Colonic mucosa (tissue), 4 donors: Measurements from ENCODE around the gene SETBP1. TPM values are rescaled to one million over a fixed set of nuclear protein-coding genes. Genes with fewer than 3 reads are reported as not detected.

Experiments
- DNase-seq: peaks from one replicate; pipeline ENCODE4 v3.0.0-alpha.2; 2020
- H3K27ac ChIP-seq: fragments of 200-600 bp; one replicate; pipeline ENCODE4 v1.8.0; 2021
- H3K27me3 ChIP-seq: fragments of 200-600 bp; one replicate; pipeline ENCODE4 v1.8.0; 2021
- H3K36me3 ChIP-seq: fragments of 200-600 bp; one replicate; pipeline ENCODE4 v1.8.0; 2021
- H3K4me1 ChIP-seq: fragments of 200-600 bp; one replicate; pipeline ENCODE4 v1.8.0; 2021; ENCODE audit warnings: mild to moderate bottlenecking
- H3K4me3 ChIP-seq: fragments of 200-600 bp; one replicate; pipeline ENCODE4 v1.8.0; 2021
- H3K9ac ChIP-seq, 2 donors: one replicate each; pipeline ENCODE4 v1.7.0; 2013; ENCODE audit warnings: control low read depth in 2 of 2, low read depth in 2 of 2, low read length in 2 of 2
- H3K9me3 ChIP-seq: fragments of 200-600 bp; one replicate; pipeline ENCODE4 v1.8.0; 2021
- CTCF ChIP-seq: fragments of 200-600 bp; IDR thresholded peaks from one replicate; pipeline ENCODE4 v1.8.0; 2022; ENCODE audit warnings: antibody characterized with exemption, mild to moderate bottlenecking
- intact Hi-C: fragments of 100-400 bp; cut with DNase I; formaldehyde crosslinking; loops from one replicate; pipeline ENCODE4 v1.14.1; 2022
- total RNA-seq, 2 donors: library from RNA; stranded (reverse); fragmentation: NEBNext Ultra II Directional in 1 of 2; extraction: Animal tissue kit (Norgen Biotek cat#: 25700) in 1 of 2; gene quantifications; one replicate each; pipeline ENCODE4 v1.2.1, GENCODE V29; 2021
- donor health status: healthy.
- donor health status: DM: no; HTN: no; CAD: no.
- donor health status: DM: no; HTN: no; CAD: no.

The SETBP1 gene
- total RNA-seq, 2 donors from 2014 or later, result 9.6 to 11.8 TPM

GRCh38 chr18:44853430-44853829 is 172.7 kb downstream of the SETBP1 start:
- TF ChIP-seq CTCF, result no peak
- Histone ChIP-seq H3K27me3 (no peaks in the 10 kb centered on the region), H3K4me3 (no peak overlapping the region), H3K9ac (no peak overlapping the region), H3K4me1 (no peaks in the 10 kb centered on the region), H3K27ac (no peak overlapping the region), H3K9me3 (no peaks in the 10 kb centered on the region), H3K36me3 (no peaks in the 10 kb centered on the region)
- intact Hi-C loops, result no loop called here
- no peak for DNase-seq

- Histone ChIP-seq H3K9me3 (no peaks in the 10 kb centered on the region), H3K27me3 (no peaks in the 10 kb centered on the region), H3K27ac (no peak overlapping the region), H3K9ac (no peak overlapping the region), H3K36me3 (no peaks in the 10 kb centered on the region), H3K4me3 (no peak overlapping the region), H3K4me1 (no peaks in the 10 kb centered on the region)
- intact Hi-C loops, result no loop called here
- no peak for TF ChIP-seq CTCF
- no peak for DNase-seq
Measured at GRCh38 chr18:44855681-44856080, 175.0 kb downstream of the SETBP1 start.

GRCh38 chr18:44856157-44856556 is 175.5 kb downstream of the SETBP1 start:
- Histone ChIP-seq H3K4me3 (no peak overlapping the region), H3K36me3 (no peaks in the 10 kb centered on the region), H3K27ac (no peak overlapping the region), H3K9me3 (no peaks in the 10 kb centered on the region), H3K4me1 (no peaks in the 10 kb centered on the region), H3K9ac (no peak overlapping the region), H3K27me3 (no peaks in the 10 kb centered on the region)
- intact Hi-C loops, result no loop called here
- TF ChIP-seq CTCF, result no peak
- DNase-seq, result no peak

GRCh38 chr18:44857081-44857480 is 176.4 kb downstream of the SETBP1 start:
- H3K36me3 ChIP-seq, result no peaks in the 10 kb centered on the region
- no peak for TF ChIP-seq CTCF
- H3K9me3 ChIP-seq, result no peaks in the 10 kb centered on the region
- H3K4me3 ChIP-seq, result no peak overlapping the region
- intact Hi-C loops, result no loop called here
- DNase-seq, result no peak
- H3K27me3 ChIP-seq, result no peaks in the 10 kb centered on the region
- no peaks in the 10 kb centered on the region for H3K4me1 ChIP-seq
- no peak overlapping the region for H3K9ac ChIP-seq
- no peak overlapping the region for H3K27ac ChIP-seq

- Histone ChIP-seq H3K9ac (no peak overlapping the region), H3K36me3 (no peaks in the 10 kb centered on the region), H3K9me3 (no peaks in the 10 kb centered on the region), H3K4me1 (no peaks in the 10 kb centered on the region), H3K4me3 (no peak overlapping the region), H3K27ac (no peak overlapping the region), H3K27me3 (no peaks in the 10 kb centered on the region)
- intact Hi-C loops, result no loop called here
- no peak for DNase-seq
- no peak for TF ChIP-seq CTCF
Measured at GRCh38 chr18:44857744-44858491, 177.2 kb downstream of the SETBP1 start.
